Right hindlimb (tissue), 1 donor: ENCODE results near the gene ACAP2.
"Not testable (repeated sequence)": the region's sequence is repeated elsewhere in the genome, so short reads cannot be mapped to it uniquely, and the experiment has no call there.

Experiments
- DNase-seq: peaks from one replicate; pipeline ENCODE4 v3.0.0-alpha.2; 2018

The ACAP2 gene

DNA sequence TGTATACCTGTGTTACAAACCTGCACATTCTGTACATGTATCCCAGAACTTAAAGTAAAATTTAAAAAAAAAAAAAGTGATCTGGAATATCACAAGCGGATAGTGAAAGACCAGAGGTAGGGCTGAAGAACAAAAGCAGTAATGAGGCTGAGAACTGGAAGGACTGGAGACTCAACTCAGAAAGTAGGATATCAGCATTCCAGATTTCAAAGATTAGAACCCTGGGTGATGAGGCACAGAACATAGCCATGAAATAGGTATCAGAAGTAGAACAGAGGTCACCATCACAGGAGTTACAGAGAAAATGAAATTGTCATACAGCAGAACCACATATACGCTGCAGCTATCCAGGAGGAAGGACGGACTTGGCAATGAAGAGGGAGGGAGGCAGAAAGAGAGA is 56.1 kb downstream of the ACAP2 start:
- no peak for DNase-seq

DNA sequence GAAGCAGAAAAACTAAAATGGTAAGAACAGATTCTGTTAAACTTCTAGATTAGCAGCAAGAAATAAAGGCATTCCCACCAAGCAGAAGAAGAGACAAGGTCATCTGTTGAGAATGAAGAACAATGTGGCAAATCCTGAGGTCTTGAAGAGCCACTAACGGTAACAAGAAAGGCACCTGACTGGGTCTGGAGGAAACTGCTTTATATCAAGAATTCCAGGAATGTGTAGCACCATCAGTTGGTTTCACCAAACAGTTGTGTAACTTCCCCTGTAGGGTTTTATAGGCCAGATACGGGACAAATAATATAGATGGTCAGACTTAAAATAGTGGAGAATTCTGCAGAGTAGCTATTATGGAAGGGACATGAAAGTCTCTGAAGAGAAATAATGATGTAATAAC is 57.3 kb downstream of the ACAP2 start:
- DNase-seq: no peak

DNA sequence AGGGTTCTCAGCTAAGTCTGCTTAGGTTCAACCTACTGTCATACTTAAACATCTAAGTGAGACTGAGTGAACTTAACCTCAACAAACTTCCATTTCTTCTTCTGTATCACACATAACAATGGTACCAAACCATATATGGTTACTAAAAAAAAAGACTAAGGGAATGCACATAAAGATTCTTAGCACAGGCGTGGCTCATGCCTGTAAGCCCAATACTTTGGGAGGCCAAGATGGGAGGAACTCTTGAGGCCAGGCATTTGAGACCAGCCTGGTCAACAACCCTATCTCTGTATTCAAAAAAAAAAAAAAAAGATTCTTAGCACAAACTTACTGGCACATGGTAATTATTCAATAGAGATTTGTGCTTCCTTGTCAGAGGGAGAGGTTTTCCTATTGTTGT is 57.9 kb downstream of the ACAP2 start:
- no peak for DNase-seq

DNA sequence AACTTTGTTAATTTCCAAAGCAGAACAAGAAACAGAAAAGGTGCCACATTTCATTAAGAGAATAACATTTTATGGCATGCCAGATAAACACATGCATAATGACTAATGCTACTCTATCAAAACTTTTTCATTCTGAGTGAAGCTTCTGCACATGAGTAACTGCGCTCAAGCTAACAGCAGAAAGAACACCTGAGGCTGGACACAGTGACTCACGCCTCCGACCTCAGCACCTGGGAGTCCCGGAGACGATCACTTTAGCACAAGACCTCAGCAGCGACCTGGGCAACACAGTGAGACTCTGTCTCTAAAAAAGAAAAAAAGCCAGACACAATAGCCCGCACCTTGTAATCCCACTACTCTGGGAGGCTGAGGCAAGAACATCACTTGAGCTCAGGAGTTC is 70.6 kb downstream of the ACAP2 start:
- no peak for DNase-seq

DNA sequence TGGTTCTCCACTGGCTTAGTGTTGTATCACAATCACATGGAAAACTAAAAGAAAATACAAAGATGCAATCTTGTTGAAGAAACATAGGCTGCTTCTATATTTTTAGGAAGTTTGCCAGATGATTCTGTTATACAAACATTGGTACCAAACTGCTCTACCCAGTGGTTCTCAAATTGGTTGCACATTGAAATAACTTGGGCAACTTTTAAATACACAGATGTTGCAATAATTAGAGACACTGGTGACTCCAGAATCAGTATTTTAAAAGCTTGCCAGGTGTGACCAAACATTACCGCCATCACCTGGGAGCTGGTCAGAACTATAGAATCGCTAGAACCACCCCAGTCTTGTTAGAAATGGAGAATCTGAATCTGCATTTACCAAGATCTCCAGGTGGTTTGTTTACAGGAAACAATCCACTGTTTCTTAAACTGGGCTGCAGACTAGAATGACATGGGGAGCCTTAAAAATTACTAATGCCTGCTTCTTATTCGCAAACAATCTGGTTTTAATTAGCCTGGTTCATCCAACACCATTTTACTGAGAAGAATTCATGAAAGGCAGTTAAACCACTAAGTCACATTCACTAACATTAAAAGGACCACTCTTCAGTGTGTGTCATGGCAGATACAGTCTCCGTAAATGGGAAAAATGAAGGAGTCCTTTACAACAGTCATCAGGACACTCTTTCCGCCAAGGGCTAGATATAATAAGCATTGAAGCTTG is 76.5 kb downstream of the ACAP2 start:
- no peak for DNase-seq

DNA sequence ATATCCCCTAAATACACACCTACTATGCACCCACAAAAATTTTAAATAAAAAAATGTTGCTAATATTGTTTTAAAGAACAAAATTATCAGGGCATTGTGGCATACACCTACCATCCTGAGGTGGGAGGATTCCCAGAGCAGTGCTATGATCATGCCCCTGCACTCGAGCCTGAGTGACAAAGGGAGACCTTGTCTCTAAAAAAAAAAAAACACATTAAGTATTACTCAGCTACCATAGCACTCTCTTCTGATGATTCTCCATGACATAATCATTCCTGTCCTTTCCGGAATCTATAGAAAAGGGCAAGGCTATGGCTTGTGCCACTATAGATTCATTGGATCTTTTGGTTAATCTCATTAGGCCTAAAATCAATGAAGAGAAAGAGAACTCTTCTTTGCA is 77.4 kb downstream of the ACAP2 start:
- no peak for DNase-seq

DNA sequence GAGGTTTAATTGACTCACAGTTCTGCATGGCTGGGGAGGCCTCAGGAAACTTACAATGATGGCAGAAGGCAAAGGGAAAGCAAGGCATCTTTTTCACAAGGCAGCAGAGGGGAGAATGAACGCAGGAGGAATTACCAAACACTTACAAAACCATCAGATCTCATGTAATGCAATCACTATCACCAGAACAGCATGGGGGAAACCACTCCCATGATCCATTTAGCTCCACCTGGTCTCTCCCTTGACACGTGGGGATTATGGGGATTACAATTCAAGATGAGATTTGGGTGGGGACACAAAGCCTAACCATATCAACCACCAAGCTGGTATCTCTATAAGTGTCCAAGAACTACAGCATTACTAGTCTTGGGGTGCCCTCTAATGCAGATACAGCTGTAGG is 85.0 kb downstream of the ACAP2 start:
- not testable (repeated sequence) for DNase-seq

DNA sequence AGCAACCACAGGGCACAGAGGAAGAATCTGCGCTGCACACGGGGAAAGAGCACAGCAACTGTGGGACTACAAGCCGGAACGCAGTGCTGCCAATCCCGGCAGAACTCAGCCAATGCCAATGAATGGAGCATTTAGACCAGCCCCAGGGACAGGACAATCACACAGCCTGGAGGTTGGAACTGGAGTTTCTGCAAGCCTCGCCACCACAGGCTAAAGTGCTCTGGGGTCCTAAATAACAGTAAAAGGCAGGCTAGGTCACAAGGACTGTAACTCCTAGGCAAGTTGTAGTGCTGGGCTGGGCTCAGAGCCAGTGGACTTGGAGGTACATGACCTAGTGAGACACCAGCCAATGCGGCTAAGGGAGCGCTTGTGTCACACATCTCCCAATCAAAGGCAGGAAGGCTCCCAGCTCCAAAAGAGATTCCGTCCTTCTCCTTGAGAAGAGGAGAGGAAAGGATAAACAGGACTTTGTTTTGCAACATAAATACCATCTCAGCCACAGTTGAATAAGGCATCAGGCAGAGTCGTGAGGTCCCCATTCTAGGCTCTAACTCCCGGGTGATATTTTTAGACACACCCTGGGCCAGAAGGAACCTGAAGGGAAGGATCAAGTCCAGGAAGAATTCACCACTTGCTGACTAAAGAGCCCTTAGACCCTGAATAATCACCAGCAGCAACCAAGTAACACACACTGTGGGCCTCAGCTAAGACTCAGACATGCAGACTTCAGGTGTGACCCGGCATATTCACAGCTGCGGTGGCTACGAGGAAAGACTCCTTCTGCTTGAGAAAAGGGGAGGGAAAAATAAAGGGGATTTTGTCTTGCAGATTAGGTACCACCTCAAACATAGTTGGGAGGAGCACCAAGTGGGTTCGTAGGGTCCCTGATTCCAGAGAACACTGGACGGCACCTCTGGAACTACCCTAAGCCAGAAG is 86.4 kb downstream of the ACAP2 start:
- DNase-seq: no peak

DNA sequence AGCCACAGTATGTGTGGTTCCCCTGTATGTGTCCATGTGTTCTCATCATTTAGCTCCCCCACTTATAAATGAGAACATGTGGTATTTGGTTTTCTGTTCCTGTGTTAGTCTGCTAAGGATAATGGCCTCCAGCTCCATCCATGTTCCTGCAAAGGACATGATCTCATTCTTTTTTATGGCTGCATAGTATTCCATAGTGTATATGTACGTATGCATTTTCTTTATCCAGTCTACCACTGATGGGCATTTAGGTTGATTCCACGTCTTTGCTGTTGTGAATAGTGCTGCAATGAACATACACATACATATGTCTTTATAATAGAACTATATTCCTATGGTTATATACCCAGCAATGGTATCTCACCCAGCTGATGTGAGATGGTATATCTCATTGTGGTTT is 88.8 kb downstream of the ACAP2 start:
- not testable (repeated sequence) for DNase-seq

DNA sequence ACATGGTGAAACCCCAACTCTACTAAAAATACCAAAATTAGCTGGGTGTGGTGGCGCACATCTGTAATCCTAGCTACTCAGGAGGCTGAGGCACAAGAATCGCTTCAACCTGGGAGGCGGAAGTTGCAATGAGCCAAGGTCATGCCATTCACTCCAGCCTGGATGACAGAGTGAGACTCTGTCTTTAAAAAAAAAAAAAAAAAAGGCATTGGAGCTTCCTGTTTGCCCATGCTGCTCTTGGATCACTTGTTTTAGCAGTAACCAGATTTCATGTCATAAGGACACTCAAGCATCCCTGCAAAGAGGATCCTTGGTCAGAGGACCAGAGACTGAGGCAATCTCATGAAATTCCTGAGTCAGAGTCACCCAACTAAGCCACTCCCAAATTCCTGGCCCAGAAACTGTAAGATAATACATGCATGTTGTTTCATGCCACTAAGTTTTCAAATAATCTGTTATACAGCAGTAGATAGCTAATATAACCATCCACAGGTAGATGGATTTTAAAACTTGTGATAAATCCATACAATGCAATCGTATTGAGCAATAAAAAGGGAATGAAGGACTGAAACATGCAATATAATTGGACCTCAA is 89.8 kb downstream of the ACAP2 start:
- no peak for DNase-seq

DNA sequence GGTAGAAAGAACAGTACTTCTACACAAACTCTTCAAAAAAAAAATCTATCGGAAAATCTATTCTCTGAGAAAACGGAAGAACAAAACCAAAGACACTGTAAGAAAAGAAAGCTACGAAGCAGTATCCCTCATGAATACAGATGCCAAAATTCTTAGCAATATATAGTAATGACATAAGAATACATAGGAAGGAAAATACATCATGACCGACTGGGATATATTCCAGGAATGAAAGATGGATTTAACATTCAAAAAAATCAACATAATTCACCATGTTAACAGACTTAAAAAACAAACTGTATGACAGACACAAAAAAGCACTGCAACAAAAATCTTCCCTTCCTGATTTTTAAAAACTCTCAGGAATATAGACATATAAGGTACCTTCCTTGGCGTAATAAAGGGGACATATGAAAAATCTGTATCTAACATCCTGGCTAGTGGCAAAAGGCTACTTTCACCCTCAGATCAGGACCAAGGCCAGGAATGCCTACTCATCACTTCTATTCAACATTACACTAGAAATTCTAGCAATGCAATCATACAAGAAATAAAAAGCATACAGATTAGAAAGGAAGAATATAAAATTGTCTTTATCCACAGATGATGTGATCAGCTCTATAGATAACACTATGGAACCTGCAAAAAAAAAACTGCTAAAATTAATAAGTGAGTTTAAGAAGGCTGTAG is 94.2 kb downstream of the ACAP2 start:
- no peak for DNase-seq

DNA sequence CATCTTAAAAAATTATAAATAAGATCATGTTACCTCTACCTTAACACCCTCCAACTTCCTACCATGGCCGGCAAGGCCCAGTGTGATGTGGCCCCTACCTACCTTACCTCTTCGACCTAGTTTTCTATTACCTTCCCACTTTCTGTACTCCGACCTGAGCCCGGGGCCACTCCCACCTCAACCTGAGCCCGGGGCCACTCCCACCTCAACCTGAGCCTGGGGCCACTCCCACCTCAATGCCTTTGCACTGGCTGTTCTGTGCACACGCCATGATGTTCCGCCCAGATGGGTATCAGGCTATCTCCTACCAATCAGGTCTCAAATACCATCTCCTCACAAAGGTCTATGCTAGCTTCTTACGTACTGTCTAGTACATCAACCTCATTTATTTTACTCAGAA is 105.1 kb downstream of the ACAP2 start:
- no peak for DNase-seq

DNA sequence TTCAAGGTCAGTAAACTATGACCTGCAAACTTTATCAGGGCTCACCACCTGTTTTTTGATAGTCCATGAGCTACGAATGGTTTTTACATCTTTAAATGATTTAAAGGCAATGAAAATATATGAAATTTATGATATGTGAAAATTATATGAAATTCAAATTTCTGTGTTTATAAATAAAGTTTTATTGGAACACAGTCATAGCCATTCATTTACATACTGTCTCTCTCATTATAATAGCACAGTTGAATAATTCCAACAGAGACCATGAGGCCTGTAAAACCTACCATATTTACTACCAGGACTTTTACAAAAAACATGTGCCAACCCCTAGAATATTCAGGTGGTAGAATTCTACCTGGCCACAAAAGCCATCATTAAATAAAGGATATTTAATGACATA is 107.9 kb downstream of the ACAP2 start:
- no peak for DNase-seq

DNA sequence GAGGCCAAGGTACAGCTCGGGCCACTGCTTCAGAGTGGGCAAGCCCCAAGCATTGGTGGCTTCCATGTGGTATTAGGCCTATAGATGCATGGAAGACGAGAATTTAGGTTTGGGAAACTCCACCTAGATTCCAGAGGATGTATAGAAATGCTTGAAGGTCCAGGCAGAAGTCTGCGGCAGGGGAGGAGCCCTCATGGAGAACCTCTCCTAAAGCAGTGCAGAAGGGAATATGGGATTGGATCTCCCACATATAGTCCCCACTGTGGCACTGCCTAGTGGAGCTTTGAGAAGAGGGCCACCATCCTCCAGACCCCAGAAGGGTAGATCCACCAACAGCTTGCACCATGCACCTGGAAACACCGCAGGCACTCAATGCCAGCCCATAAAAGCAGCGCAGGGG is 123.8 kb downstream of the ACAP2 start:
- no peak for DNase-seq

DNA sequence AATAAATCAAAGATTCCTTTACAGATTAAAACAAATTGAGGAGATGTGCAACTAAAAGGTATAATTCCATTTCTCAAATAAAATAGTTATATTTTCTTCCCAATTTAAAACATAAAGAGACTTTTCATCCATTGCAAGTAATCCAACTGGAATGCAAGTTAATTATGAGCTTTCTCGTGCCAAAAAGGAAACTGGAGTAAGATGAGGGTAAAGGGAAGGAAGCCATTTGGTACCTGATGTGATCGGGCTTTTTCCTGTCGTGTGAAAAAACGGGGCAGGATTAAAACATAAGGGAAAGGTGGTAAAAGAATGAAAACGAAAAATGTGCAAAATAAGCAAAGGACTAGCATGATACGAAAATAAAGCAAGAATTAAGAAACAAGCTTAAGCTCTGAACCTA is 130.1 kb downstream of the ACAP2 start:
- no peak for DNase-seq

DNA sequence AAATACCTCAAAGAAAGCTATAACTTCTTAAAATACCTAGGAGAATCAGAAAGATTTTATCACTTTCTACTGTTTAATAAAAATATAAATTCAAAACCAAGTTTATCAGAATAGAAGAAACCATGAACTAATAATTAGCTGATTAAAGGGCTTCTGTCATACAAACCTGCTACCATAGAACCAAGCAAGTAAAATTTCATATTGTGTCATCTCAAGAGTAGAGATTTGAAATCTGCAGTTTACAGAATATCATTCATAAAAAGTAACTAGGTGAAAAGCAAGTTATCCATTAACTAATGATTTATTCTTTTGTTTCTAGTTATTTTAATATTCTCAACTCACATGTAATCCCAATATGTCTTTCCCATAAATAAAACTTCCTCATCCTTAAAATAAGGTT is 135.1 kb downstream of the ACAP2 start:
- no peak for DNase-seq

DNA sequence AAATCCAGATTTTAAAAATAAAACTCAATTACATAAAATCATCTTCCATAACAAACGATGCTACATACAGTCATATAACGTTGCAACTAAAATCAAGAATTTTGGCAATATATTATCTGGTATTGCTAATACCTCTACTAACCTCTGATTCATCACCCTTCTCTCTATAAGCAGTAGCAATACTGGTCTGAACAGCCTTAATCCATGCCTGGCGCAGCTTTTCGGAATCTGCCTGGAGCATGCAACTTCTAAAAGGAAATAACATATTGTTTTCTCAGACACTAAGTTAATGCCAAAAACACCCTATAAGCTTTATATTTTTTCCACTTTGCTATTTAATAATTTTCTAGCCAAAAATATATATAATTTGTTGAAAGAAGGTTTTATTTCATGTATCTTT is 136.5 kb downstream of the ACAP2 start:
- no peak for DNase-seq

DNA sequence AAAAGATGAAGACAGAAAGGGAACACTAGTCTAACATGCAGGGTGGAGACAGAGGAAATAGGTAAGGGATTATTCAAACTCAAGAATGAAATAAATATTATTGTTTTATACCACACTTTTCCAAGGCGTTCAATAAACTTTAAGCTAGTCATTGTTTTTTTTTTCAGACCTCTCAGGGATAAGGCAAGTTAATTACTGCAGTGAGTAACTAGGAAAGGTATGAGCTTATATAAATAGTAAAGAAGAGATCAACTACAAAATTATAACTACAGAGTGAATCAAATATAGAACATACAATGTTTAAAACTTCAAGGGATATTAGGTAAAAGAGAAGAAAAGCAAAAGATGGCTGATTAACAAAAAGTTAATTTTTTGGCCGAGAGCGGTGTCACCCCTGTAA is 140.4 kb downstream of the ACAP2 start:
- no peak for DNase-seq

DNA sequence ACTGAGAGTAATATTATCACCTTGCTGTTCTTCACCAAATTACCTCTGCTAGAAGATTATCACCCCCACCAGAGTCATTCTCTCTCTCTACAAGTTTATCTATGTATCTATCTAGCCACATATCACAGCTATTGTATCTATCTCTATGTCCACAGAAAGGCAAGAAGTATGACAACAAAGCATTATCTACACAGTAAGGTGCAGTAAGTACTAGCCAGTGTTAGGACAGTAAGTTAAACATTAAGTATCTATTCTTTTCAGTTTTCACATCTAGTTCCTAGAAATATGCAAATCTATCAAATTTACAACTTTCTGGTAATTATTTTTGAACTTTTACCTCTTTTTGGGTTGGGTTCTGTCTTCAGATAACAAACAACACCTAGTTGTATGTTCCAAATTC is 145.4 kb downstream of the ACAP2 start:
- no peak for DNase-seq

DNA sequence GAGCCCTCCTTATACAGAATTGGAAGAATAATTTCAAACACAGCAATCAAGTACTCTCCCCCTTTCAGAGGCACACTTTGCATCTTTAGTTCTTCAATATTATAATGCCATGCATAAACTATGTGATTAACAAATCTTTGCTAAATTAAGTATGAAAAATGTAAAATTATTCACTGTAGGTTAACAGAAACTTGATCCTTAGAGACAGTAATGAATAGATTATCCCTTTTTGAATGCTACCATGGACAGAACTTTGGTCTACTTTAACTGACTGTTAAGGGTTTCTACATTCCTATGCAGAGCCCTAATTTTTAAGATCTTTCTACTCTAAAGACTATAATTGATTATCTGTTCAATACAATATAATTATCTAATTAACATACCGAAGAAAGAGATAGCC is 146.2 kb downstream of the ACAP2 start:
- DNase-seq: no peak

DNA sequence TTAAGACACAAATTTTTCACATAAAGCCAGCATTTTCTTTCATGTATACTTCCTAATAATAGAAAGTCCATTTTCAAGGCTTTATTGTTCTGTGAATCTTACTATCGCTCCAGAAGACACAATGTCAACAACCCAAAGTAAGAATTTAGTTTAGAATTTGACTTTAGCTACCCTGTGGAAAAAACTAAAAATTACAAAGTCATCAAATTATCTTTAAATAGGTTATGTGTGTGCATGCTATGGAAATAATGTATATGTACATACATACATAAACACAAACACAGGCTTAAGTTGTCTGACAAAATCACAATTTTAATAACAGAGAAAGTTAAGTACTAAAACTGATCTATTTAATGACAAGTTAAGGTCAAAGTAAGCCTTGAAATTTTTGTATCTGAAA is 151.7 kb downstream of the ACAP2 start:
- DNase-seq: no peak

DNA sequence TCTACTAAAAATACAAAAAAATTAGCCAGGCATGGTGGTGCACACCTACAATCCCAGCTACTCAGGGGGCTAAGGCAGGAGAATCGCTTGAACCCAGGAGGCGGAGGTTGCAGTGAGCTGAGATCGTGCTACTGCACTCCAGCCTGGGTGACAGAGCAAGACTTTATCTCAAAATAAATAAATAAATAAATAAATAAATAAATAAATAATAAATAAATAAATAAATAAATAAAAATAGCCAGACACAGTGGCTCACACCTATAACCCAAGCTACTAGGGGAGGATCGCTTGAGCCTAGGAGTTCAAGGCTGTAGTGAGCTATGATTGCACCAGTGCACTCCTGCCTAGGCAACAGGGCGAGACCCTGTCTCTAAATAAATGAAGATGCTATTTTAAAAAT is 152.2 kb downstream of the ACAP2 start:
- not testable (repeated sequence) for DNase-seq

DNA sequence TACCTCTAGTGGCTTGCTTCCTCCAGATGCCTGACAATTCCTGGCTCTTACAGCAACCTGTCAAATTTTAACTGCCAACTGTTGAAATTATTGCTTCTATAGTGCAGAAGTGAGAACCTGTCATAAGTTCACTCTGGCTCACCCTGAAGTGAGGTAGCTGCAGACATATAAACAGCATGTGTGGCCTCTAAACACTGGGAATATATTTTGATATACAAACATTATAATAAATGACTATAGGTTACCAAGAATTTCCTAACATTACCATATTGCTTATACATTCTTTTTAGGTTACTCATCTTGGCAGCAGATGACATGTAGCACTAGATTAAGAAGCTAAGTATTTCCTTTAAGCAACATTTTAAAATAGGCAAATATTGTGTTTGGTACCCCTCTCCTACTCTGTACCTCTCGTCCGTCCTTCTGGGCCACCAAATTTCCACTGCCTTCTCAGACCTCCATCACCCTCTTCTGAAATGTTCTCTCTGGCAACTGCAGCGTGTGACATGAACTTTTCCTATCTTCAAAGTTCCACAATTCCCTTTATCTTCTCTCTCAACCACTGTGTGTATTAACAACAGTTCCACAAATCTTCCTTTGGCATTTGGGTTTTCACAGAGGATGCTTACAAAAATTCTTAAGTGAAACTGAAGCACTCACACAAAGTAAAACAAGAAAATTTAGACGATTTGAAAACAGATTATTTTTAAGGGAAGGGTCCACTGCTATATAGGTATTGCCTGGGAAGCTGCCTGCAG is 156.5 kb downstream of the ACAP2 start:
- no peak for DNase-seq
